HG03378 (cell line): Measurements from ENCODE around the gene DVL1.

Source experiments
- ATAC-seq: cut with Tn5 transposase; IDR thresholded peaks from one replicate; pipeline ENCODE4 v1.9.1; 2021; ENCODE audit warnings: mild to moderate bottlenecking, moderate library complexity; ENCODE audit not compliant: unreplicated experiment

The DVL1 gene

GRCh38 chr1:1299686-1300351, 49.4 kb downstream of the DVL1 start:
- no peak for ATAC-seq

DNA sequence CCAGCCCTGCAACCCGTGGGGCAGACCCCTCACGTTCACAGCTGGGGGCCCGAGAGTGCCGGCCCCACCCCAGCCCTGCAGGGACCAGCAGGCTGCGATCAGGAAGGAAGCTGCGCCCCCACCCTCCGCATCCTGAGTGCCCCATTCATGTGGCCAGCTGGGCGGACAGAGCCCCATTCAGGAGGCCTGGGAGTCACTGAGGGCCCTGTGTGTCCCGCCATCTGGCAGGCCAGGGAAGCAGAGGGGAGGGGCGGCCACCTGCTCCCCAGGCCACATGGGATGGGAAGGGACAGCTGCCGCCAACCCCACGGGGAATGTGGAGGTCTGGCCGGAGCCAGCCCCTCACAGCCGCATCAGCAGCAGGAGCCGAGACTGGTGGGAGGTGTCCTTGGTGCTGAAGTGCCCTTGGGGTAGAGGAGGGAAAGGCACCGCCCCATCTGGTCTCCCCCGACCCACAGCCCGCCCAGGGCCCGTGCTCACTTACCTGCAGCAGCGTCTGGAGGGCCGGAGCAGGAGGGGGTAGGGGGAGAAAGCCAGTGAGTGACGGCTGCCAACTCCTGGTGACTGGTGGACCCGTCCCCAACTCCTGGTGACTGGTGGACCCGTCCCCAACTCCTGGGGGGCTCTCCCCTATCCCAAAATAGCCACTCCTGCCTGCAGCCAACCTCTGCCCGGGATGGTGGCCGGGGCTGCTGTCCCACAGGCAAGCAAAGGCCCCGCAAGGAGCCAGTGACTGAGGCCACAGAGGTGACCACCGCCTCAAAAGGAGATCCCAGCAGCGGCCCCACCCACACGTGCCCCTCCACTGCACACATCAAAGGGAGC, 50.1 kb downstream of the DVL1 start:
- ATAC-seq, result no peak

- no peak for ATAC-seq
These were observed 51.3 kb downstream of the DVL1 start for GRCh38 chr1:1297802-1298424.

DNA sequence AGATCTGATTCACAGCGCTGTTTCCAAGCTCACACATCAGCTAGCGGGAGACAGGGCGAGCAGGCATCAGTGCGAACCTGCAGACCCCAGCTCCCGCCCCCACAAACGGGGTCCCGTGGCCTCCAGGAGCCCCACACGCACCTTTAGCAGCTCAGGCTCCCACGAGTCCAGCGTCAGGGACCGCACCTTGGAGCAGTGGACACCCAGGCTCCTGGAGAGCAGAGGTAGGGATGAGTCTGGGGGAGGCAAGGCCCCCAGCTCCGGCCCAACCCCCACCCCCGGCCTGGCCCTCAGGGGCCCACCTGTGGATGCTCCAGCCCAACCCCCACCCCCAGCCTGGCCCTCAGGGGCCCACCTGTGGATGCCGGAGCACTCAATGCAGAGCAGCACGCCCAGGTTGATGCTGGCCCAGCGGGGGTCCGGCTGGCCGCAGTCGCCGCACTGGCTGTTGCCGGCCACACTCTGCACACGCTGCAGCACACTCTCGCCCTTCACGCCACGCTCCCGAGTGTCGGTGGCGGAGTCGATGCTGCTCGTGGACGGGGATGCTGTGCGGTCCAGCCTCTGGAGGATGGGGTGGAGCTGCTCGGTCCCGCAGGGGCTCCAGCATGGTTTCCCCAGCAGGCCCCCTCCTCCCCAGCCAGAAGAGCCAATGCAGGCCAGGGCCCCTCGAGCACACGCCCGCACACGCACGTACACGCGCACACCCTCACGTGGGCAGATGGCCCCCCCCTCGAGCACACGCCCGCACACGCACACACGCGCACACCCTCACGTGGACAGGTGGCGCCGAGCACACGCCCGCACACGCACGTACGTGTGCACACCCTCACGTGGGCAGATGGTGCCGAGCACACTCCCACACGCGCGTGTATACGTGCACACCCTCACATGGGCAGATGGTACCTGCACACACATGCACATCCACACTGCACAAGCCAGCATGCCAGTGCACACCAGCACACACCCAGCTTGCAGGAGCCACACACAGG, 52.9 kb downstream of the DVL1 start:
- ATAC-seq, result no peak

DNA sequence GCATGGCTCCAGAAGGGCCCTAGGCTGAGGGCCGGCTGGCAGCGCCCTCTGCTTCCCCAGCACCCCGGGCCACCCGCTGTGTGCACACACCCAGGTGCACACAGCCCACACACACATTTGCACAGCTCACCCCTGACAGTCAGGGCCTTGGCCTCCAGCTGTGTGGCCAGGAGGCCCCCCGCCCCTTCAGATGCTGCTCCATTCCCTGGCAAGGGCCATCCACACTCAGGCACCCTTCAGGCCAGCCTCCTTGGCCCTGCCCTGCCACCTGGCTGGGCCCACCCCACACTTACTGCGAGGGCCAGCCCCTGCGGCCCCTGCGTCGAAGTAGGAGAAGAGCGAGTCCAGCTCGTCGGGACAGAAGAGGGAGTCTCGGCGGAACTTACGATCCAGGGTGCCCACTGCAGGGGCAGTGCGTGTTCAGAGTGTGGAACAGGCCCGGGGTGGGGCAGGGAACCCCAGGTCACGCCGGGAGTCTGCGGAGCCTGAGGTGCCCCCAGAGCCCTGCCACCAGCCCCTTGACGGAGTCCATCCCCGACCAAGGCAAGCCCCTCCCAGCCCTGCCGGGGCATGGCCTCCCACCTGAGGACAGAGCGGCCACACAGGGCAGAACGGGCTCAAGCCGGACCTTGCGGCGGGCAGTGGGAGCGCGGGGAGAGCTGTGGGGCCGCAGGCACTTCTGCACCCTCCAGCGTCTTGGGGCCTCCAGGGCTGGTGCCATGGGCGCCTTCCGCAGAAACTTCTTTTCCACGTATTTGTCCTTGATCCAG, 53.9 kb downstream of the DVL1 start:
- ATAC-seq, result no peak

GRCh38 chr1:1294250-1294890, 54.8 kb downstream of the DVL1 start:
- ATAC-seq, result no peak

DNA sequence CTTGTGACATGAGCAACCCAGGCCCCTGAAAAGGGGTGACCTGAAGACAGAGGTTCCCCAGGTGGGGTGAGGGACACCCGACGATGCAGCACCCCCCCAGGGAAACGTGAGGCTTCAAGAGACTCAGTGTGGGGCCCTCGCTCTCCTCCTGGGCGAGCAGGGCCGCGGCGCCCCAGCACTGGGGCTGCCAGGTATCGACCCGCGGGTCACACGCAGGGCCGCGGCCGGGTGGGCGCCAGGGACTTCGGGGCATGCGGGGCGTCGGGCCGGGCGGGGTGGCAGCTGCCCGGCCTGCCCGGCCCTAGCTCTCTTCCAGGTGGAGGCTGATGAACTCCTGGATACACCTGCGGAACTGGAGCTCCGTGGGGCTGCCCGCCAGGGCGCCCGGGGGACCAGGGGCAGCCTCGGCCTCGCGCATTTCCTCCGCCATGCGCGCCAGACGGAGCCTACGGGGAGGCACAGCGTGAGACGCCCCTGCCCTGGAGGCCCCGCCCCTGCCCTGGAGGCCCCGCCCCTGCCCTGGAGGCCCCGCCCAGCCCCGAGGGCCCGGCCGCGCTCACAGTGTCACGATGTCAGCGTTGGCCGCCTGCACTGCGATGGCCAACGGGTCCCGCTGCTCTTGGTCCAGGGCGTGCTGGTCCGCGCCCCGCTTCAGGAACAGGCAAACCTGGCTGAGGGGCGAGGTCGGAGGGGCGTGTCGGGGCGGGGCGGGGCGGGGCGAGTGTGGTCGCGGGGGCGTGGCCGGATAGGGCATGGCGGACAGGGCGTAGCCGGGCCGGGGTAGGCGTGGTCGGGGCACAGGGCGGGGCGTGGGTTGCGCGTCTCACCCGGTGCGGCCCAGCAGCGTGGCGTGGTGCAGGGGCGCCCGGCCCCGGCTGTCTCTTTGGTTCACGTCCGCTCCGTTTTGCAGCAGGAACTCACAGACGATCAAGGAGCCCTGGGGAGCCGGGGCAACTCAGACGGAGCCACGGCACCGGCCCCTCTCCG, 55.7 kb downstream of the DVL1 start:
- no peak for ATAC-seq

DNA sequence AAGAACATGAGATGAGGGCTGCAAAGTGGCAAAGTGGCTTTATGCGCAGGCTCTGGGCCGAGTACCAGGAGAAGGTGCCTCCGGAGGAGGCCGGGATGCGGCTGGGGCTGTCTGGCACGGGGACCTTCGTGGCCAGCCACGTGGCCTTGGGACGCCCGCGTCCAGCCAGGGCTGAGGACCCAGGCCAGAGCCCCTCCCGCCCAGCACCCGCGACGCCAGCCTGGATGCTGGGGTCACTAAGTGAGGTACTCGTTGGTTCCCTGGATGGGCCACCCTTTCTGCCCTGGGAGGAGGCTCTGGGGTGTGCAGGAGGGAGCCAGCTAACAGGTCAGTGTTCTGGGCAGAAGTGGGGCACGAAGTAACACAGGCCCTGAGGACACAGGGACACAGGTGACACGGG, 56.4 kb downstream of the DVL1 start:
- no peak for ATAC-seq

DNA sequence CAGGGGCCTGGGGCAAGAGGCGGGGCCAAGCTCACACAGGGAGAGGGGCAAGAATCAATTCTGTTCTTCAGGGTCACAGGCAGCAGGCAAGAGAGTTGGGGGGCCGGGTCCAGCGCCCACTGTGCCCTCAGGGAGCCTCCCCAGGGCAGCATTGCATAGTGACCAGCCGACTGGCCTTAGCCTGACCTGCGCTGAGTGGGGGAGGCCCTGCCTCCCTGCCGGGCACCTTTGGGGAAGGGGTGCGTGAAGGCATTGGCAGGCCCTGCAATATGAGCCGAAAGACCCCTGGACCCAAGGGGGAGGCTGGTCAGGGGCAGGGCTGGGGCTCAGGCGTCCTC, 56.8 kb downstream of the DVL1 start:
- ATAC-seq, result no peak

- no peak for ATAC-seq
These were observed 57.4 kb downstream of the DVL1 start for GRCh38 chr1:1291548-1292441.

DNA sequence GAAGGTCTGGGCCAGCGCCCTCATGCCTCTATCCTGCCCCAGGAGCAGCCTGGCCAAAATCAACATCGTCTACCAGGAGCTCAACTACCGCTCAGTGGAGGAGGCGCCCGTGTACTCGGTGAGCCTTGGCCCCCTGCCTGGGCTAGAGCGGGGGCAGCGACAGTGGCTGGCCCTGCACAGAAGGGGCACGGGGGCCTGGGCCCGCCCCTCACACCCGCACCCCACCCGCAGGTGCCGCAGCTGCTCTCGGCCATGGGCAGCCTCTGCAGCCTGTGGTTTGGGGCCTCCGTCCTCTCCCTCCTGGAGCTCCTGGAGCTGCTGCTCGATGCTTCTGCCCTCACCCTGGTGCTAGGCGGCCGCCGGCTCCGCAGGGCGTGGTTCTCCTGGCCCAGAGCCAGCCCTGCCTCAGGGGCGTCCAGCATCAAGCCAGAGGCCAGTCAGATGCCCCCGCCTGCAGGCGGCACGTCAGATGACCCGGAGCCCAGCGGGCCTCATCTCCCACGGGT, 58.1 kb downstream of the DVL1 start:
- no peak for ATAC-seq

GRCh38 chr1:1290238-1290731, 58.9 kb downstream of the DVL1 start:
- no peak for ATAC-seq

DNA sequence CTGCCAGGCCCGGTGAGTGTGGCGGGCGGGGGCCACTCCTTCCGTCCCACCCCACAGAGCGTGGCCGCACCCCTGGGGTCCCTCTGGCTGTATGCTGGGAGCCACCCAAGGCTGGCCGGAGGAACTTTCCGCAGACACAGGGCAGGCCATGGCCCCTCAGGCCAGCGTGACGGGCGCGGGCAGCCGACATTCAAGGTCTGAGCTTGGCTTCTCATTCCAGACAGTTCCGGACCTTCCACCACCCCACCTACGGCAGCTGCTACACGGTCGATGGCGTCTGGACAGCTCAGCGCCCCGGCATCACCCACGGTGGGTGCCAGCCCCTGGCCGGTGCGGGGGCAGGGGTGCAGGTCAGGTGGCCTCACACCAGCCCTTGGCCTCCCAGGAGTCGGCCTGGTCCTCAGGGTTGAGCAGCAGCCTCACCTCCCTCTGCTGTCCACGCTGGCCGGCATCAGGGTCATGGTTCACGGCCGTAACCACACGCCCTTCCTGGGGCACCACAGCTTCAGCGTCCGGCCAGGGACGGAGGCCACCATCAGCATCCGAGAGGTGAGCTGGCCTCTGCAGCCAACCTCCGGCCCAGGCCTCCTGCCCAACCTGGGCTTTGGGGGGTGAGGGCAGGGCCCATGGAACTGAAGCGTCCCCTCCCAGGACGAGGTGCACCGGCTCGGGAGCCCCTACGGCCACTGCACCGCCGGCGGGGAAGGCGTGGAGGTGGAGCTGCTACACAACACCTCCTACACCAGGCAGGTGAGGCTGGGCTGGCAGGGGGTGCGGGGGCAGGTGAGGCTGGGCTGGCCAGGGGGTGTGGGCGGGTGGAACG, 61.7 kb downstream of the DVL1 start:
- ATAC-seq, result no peak

DNA sequence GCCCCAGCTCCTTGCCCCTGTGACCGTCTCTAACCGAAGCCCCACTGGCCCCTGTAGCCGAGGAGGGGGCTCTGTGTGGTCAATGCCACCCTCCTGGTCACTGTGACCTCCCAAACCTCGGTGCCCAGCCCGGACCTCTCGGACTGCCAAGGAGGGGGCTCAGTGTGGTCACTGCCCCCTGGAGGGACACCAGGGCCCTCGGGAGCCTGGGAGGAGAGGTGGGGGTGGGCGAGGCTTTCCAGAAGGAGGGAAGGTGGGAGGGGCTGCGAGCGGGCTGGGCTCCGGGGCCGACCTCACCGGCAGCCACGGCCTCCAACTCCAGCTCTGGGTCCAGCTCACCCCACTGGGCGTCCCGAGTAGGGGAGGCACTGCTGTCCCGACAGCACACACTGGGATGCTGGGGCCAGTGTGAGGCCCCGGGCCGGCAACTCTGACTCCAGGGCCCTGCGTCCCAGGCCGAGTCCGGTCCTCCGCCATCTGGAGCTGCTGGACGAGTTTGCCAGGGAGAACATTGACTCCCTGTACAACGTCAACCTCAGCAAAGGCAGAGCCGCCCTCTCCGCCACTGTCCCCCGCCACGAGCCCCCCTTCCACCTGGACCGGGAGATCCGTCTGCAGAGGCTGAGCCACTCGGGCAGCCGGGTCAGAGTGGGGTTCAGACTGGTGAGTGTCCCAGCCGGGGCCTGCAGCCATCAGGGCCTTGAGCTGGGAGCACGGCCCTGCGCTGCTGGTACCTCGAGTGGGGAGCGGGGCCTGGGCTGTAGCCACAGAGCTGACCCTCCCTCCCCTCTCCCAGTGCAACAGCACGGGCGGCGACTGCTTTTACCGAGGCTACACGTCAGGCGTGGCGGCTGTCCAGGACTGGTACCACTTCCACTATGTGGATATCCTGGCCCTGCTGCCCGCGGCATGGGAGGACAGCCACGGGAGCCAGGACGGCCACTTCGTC, 62.6 kb downstream of the DVL1 start:
- ATAC-seq, result no peak

DNA sequence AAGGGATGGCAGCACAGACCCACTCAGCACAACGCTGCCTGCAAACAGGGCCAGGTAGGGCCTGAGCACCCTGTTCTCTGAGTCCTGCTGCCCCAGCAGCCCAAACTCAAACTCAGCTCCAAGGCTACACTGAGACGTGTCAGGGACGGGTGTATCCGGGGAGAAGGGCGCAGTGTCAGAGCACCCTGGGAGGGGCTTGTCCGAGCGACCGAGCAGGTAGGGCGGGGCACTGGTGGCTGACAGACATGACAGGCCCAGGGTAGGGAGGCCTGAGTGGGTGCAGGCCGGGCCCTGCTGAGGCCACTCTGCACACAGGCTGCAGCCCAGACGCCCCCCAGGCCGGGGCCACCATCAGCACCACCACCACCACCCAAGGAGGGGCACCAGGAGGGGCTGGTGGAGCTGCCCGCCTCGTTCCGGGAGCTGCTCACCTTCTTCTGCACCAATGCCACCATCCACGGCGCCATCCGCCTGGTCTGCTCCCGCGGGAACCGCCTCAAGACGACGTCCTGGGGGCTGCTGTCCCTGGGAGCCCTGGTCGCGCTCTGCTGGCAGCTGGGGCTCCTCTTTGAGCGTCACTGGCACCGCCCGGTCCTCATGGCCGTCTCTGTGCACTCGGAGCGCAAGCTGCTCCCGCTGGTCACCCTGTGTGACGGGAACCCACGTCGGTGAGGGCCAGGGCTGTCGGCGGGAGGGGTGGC, 63.5 kb downstream of the DVL1 start:
- ATAC-seq, result no peak
